Trophoblast cell (in vitro differentiated cells and primary cell): ENCODE data around the gene ABCA7.

ENCODE experiments used
- DNase-seq, 2 donors: peaks; one replicate each; pipeline ENCODE4 v3.0.0-alpha.2; 2016
- H2AFZ ChIP-seq: 2 replicates; pipeline ENCODE4 v1.6.1; 2013; ENCODE audit warnings: low read length, moderate library complexity, mild to moderate bottlenecking; ENCODE audit not compliant: insufficient read depth, poor library complexity
- H2AK5ac ChIP-seq: 2 replicates; pipeline ENCODE4 v1.6.1; 2013; ENCODE audit warnings: mild to moderate bottlenecking, low read length
- H2BK120ac ChIP-seq: 2 replicates; pipeline ENCODE4 v1.6.1; 2013; ENCODE audit warnings: low read length, mild to moderate bottlenecking, moderate library complexity; ENCODE audit not compliant: insufficient read depth, poor library complexity
- H2BK12ac ChIP-seq: 2 replicates; pipeline ENCODE4 v1.6.1; 2013; ENCODE audit warnings: mild to moderate bottlenecking, low read length, moderate library complexity
- H2BK5ac ChIP-seq: 2 replicates; pipeline ENCODE4 v1.6.1; 2013; ENCODE audit warnings: low read length, low read depth, moderate library complexity, mild to moderate bottlenecking; ENCODE audit not compliant: poor library complexity
- H3K14ac ChIP-seq: 2 replicates; pipeline ENCODE4 v1.6.1; 2013; ENCODE audit warnings: mild to moderate bottlenecking, low read length
- H3K18ac ChIP-seq: 2 replicates; pipeline ENCODE4 v1.6.1; 2013; ENCODE audit warnings: mild to moderate bottlenecking, low read length
- H3K23ac ChIP-seq: 2 replicates; pipeline ENCODE4 v1.6.1; 2013; ENCODE audit warnings: low read length
- H3K27ac ChIP-seq: 2 replicates; pipeline ENCODE4 v1.5.1; 2013; ENCODE audit warnings: low read depth, mild to moderate bottlenecking, inconsistent platforms, low read length, moderate library complexity
- H3K27me3 ChIP-seq: 2 replicates; pipeline ENCODE4 v1.6.1; 2013; ENCODE audit warnings: inconsistent platforms, mild to moderate bottlenecking, low read length, moderate library complexity; ENCODE audit not compliant: insufficient read depth
- H3K36me3 ChIP-seq, 2 experiments: 1 replicate in 1 of 2; 2 replicates in 1 of 2; pipeline ENCODE4 v1.6.1; 2013; ENCODE audit warnings: low read length in 2 of 2, mild to moderate bottlenecking in 2 of 2, moderate library complexity in 1 of 2; ENCODE audit not compliant: insufficient read depth in 2 of 2, control insufficient read depth in 1 of 2
- H3K4ac ChIP-seq: 2 replicates; pipeline ENCODE4 v1.6.1; 2013; ENCODE audit warnings: low read depth, mild to moderate bottlenecking, low read length, moderate library complexity
- H3K4me1 ChIP-seq, 2 experiments: 1 replicate in 1 of 2; 2 replicates in 1 of 2; pipeline ENCODE4 v1.6.1; 2013; ENCODE audit warnings: low read length in 2 of 2, mild to moderate bottlenecking in 2 of 2, moderate library complexity in 1 of 2; ENCODE audit not compliant: insufficient read depth in 2 of 2, control insufficient read depth in 1 of 2
- H3K4me2 ChIP-seq: 2 replicates; pipeline ENCODE4 v1.6.1; 2013; ENCODE audit warnings: inconsistent platforms, mild to moderate bottlenecking, low read length, moderate library complexity
- H3K4me3 ChIP-seq: 2 replicates; pipeline ENCODE4 v1.5.1; 2013; ENCODE audit warnings: mild to moderate bottlenecking, low read depth, low read length, inconsistent platforms
- H3K79me1 ChIP-seq: one replicate; pipeline ENCODE4 v1.6.1; 2013; ENCODE audit warnings: low read length
- H3K79me2 ChIP-seq: 2 replicates; pipeline ENCODE4 v1.6.1; 2013; ENCODE audit warnings: low read length, mild to moderate bottlenecking; ENCODE audit not compliant: control insufficient read depth, insufficient read depth, poor library complexity
- H3K9ac ChIP-seq: 2 replicates; pipeline ENCODE4 v1.6.1; 2013; ENCODE audit warnings: mild to moderate bottlenecking, low read length
- H3K9me3 ChIP-seq: 2 replicates; pipeline ENCODE4 v1.6.1; 2013; ENCODE audit warnings: low read depth, mild to moderate bottlenecking, control low read depth, inconsistent platforms, low read length; ENCODE audit not compliant: insufficient read depth
- H4K12ac ChIP-seq: 2 replicates; pipeline ENCODE4 v1.6.1; 2013; ENCODE audit warnings: low read depth, mild to moderate bottlenecking, low read length, moderate library complexity
- H4K8ac ChIP-seq: 2 replicates; pipeline ENCODE4 v1.6.1; 2013; ENCODE audit warnings: low read depth, mild to moderate bottlenecking, low read length, moderate library complexity
- H4K91ac ChIP-seq: one replicate; pipeline ENCODE4 v1.6.1; 2013; ENCODE audit warnings: low read depth, mild to moderate bottlenecking, low read length, moderate library complexity
- WGBS: extraction: QIAGEN DNeasy Blood & Tissue Kit; methylation state at CpG from one replicate; pipeline ENCODE4 v1.1.7; 2013; ENCODE audit warnings: missing lambda C conversion rate; ENCODE audit not compliant: insufficient read length, insufficient coverage; ENCODE audit errors: extremely low coverage; 5-methylcytosine and 5-hydroxymethylcytosine counted together

The ABCA7 gene

GRCh38 chr19:1006711-1007398 is 33.1 kb upstream of the ABCA7 start:
- Histone ChIP-seq H3K27me3 (peaks cover 2% of the 10 kb centered on the region), H2AK5ac (no peak overlapping the region), H4K12ac (no peak overlapping the region), H2BK120ac (no peak overlapping the region), H3K9ac (no peak overlapping the region), H3K14ac (no peak overlapping the region), H3K9me3 (peaks cover 2% of the 10 kb centered on the region), H2BK5ac (no peak overlapping the region), H3K18ac (no peak overlapping the region), H3K4me1 (no peaks in the 10 kb centered on the region), H3K27ac (no peak overlapping the region), H3K4me2 (no peak overlapping the region), H4K8ac (no peak overlapping the region), H2AFZ (no peak overlapping the region), H4K91ac (no peak overlapping the region), H3K4me3 (no peak overlapping the region), H3K36me3 (peaks cover 31 to 36% of the 10 kb centered on the region in 2 experiments), H3K79me1 (no peaks in the 10 kb centered on the region), H2BK12ac (no peak overlapping the region), H3K4ac (no peak overlapping the region), H3K79me2 (no peaks in the 10 kb centered on the region), H3K23ac (no peak overlapping the region)
- no CpG with 5 or more reads among the region's 27 CpGs for WGBS
- DNase-seq: no peak

GRCh38 chr19:1007399-1008251 is 32.3 kb upstream of the ABCA7 start:
- no peak overlapping the region for H2BK5ac ChIP-seq
- H3K36me3 ChIP-seq: peaks cover 39 to 44% of the 10 kb centered on the region in 2 experiments
- no peak overlapping the region for H3K23ac ChIP-seq
- no peak overlapping the region for H2BK12ac ChIP-seq
- no peaks in the 10 kb centered on the region for H3K79me2 ChIP-seq
- no peak overlapping the region for H3K4me3 ChIP-seq
- H3K27me3 ChIP-seq: no peaks in the 10 kb centered on the region
- H2AFZ ChIP-seq: no peak overlapping the region
- no peak overlapping the region for H3K4me2 ChIP-seq
- DNase-seq: no peak
- H3K9ac ChIP-seq: no peak overlapping the region
- H3K27ac ChIP-seq: no peak overlapping the region
- no peak overlapping the region for H2AK5ac ChIP-seq
- H4K8ac ChIP-seq: no peak overlapping the region
- no peak overlapping the region for H4K12ac ChIP-seq
- peaks cover 2% of the 10 kb centered on the region for H3K9me3 ChIP-seq
- WGBS: no CpG with 5 or more reads among the region's 73 CpGs
- no peaks in the 10 kb centered on the region for H3K4me1 ChIP-seq
- H2BK120ac ChIP-seq: no peak overlapping the region
- no peak overlapping the region for H3K4ac ChIP-seq
- no peak overlapping the region for H3K14ac ChIP-seq
- no peak overlapping the region for H4K91ac ChIP-seq
- no peak overlapping the region for H3K18ac ChIP-seq
- H3K79me1 ChIP-seq: no peaks in the 10 kb centered on the region

- no peak overlapping the region for H2AK5ac ChIP-seq
These were observed 31.5 kb upstream of the ABCA7 start for GRCh38 chr19:1008268-1009040.

More at GRCh38 chr19:1008268-1009040, 31.5 kb upstream of the ABCA7 start:
- Histone ChIP-seq H3K79me2 (no peaks in the 10 kb centered on the region), H3K14ac (no peak overlapping the region), H2BK120ac (no peak overlapping the region), H4K8ac (no peak overlapping the region), H3K4ac (no peak overlapping the region), H3K79me1 (no peaks in the 10 kb centered on the region), H3K9ac (no peak overlapping the region), H3K4me3 (no peak overlapping the region), H2AFZ (no peak overlapping the region), H2BK5ac (no peak overlapping the region), H3K27ac (no peak overlapping the region), H3K9me3 (peaks cover 2% of the 10 kb centered on the region), H2BK12ac (no peak overlapping the region), H3K36me3 (peaks cover 46 to 52% of the 10 kb centered on the region in 2 experiments), H4K12ac (no peak overlapping the region), H3K23ac (no peak overlapping the region), H3K4me2 (no peak overlapping the region), H3K27me3 (no peaks in the 10 kb centered on the region), H4K91ac (no peak overlapping the region), H3K4me1 (no peaks in the 10 kb centered on the region), H3K18ac (no peak overlapping the region)
- WGBS: no CpG with 5 or more reads among the region's 45 CpGs
- no peak for DNase-seq
